HFFc6 (cell line): ENCODE data around the gene ZNF366. TPM values are rescaled to one million over a fixed set of nuclear protein-coding genes. Genes with fewer than 3 reads are reported as not detected.

Experiments
- DNase-seq: peaks from one replicate; pipeline ENCODE4 v3.0.0-alpha.2; 2018
- H3K27ac Mint-ChIP-seq: 2 replicates; pipeline ENCODE4 v1.8.0; 2020; ENCODE audit warnings: mild to moderate bottlenecking, mixed read lengths
- H3K27me3 Mint-ChIP-seq: 2 replicates; pipeline ENCODE4 v1.8.0; 2021; ENCODE audit warnings: mild to moderate bottlenecking, moderate library complexity, mixed read lengths; ENCODE audit not compliant: insufficient read depth
- H3K36me3 Mint-ChIP-seq: 2 replicates; pipeline ENCODE4 v1.8.0; 2021; ENCODE audit warnings: low read depth, mixed read lengths
- H3K4me1 Mint-ChIP-seq: 2 replicates; pipeline ENCODE4 v1.8.0; 2020; ENCODE audit warnings: low read depth, mixed read lengths
- H3K4me3 Mint-ChIP-seq: 2 replicates; pipeline ENCODE4 v1.8.0; 2020; ENCODE audit warnings: mild to moderate bottlenecking, moderate library complexity, mixed read lengths
- H3K9me3 Mint-ChIP-seq: 2 replicates; pipeline ENCODE4 v1.8.0; 2020; ENCODE audit warnings: mild to moderate bottlenecking, mixed read lengths
- CTCF ChIP-seq: fragments of 200-600 bp; sonication (generic); IDR thresholded peaks from 2 replicates; pipeline ENCODE4 v1.5.0; 2021; ENCODE audit warnings: antibody characterized with exemption, mild to moderate bottlenecking
- total RNA-seq, 6 experiments: library from RNA; stranded (reverse); fragmentation: NEBNext Ultra II Directional; extraction: Animal tissue kit (Norgen Biotek cat#: 25700); gene quantifications; 2 replicates in 1 of 6; 3 replicates in 5 of 6; pipeline ENCODE4 v1.2.3, GENCODE V29; 2021

The ZNF366 gene
- total RNA-seq, 6 experiments from 2014 or later = not detected

DNA sequence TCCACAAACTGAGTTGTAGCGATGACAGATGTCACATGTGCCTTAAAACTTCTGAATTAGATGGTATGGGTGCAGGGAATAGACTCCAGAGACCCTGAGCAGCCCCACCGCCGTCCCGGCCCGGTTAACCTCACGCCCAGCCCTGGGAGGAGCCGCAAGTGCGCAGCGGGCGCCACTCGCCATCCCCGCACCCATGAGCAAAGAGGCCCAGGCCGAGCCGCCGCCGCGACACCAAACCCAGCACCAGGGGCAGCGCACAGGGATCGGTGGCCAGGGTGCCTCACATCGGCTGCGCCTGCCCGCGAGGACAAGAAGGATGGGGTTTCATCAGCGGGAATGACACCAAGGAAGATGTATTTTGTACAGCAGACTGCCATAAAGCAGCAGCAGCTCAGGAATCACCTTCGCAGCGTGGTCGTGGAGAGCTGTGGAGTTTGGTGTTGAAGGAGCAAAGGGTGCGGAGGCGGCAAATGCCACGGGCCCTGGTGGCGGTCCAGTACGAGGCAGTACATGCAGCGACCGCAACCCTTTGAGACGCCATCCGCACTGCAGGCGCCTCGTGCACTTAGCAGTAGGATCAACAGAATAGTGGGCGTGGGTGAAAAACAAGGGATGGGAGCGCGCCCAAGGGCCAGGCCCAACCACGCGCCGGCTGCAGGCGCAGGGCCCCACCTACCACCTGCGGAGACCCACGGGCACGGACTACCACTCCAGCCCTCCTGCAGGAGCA, 89.7 kb downstream of the ZNF366 start:
- DNase-seq = no peak
- no peaks in the 10 kb centered on the region for H3K27me3 Mint-ChIP-seq
- no peaks in the 10 kb centered on the region for H3K36me3 Mint-ChIP-seq
- TF ChIP-seq CTCF = no peak
- no peak overlapping the region for H3K27ac Mint-ChIP-seq
- H3K9me3 Mint-ChIP-seq = no peaks in the 10 kb centered on the region
- no peaks in the 10 kb centered on the region for H3K4me1 Mint-ChIP-seq
- no peak overlapping the region for H3K4me3 Mint-ChIP-seq

DNA sequence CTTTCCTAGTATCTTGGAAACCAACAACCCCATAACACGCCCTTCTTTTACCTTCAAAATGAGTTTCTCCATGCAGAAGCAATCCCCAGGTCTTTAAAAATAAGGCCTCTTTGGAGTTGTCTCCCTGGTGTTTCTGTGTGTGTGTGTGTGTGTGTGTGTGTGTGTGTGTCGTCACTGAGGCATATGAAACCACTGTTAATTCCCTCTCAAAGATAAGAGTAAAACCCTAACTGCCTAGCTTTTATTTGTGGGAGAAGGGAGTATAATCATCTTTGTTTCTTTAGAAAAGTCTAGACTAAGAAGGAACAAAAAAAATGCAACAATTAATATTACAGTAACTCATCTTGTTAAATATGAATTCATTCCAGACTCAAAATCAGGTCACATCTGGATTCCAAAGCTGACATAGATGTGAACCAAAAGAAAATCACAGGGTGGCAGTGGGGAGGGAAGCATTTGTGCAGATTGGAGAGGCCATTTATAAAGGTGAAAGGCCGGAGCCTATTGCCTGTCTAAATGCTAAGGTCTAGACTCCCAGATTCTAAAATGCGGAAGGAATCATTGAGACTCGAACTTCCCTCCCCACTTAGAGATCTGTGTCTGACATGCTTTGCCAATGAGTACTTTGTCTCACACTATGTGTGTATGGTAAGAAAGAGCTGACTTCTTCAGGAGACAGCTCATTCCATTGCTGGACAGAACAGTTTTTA, 91.4 kb downstream of the ZNF366 start:
- TF ChIP-seq CTCF = no peak
- H3K4me3 Mint-ChIP-seq = no peak overlapping the region
- no peak for DNase-seq
- H3K36me3 Mint-ChIP-seq = no peaks in the 10 kb centered on the region
- H3K9me3 Mint-ChIP-seq = no peaks in the 10 kb centered on the region
- no peaks in the 10 kb centered on the region for H3K27me3 Mint-ChIP-seq
- no peaks in the 10 kb centered on the region for H3K4me1 Mint-ChIP-seq
- no peak overlapping the region for H3K27ac Mint-ChIP-seq

DNA sequence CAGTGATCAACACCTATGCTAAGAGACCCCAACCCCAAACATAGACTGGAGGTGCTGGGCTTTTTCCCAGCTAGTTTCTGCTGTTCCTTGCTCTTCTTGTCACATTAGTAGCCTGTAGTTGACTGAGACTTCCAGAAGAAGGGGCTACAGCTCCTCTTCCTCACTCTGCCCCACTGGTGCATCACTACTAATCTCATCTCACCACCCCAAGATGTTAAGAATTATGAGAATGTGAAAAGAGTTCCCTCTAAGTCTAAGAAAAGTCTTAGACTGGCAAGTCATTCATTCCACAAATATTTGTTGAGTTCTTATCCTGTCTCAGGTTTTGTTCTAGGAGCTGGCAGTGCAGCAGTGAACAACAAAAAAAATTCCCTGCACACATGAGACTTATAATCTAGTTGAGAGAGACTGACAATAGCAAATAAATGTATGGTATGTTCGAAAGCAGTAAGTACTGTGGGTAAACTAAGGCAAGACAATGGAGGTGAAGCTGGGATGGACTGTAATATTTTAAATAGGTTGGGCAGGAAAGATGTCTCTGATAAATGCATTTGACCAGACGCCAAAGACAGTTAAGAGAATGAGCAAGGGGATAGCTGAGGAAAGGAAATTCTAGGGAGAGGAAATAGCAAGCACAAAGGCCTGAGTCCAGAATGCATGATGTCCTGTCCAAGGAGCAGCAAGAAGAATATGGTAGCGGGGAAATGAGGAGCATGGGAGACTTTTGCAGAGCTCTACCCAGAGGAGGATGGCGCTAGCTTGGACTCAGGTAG, 94.7 kb downstream of the ZNF366 start:
- H3K36me3 Mint-ChIP-seq = no peaks in the 10 kb centered on the region
- peak; percentile 84 for DNase-seq
- H3K27ac Mint-ChIP-seq = no peak overlapping the region
- peaks cover 6% of the 10 kb centered on the region for H3K4me1 Mint-ChIP-seq
- H3K9me3 Mint-ChIP-seq = no peaks in the 10 kb centered on the region
- TF ChIP-seq CTCF = peak; percentile 72
- no peak overlapping the region for H3K4me3 Mint-ChIP-seq
- H3K27me3 Mint-ChIP-seq = no peaks in the 10 kb centered on the region

GRCh38 chr5:72410688-72411295, 96.4 kb downstream of the ZNF366 start:
- no peaks in the 10 kb centered on the region for H3K36me3 Mint-ChIP-seq
- no peak for TF ChIP-seq CTCF
- H3K4me3 Mint-ChIP-seq = no peak overlapping the region
- peak; percentile 49 for DNase-seq
- no peaks in the 10 kb centered on the region; the same call in 1 of the 2 replicates for H3K27me3 Mint-ChIP-seq
- peaks cover 12% of the 10 kb centered on the region for H3K4me1 Mint-ChIP-seq
- H3K27ac Mint-ChIP-seq = peak overlapping the region; percentile 42; the same call in 1 of the 2 replicates
- H3K9me3 Mint-ChIP-seq = no peaks in the 10 kb centered on the region

GRCh38 chr5:72408603-72409002, 98.6 kb downstream of the ZNF366 start:
- TF ChIP-seq CTCF = no peak

More at GRCh38 chr5:72408603-72409002, 98.6 kb downstream of the ZNF366 start:
- H3K36me3 Mint-ChIP-seq = peaks cover 13% of the 10 kb centered on the region
- H3K27ac Mint-ChIP-seq = no peak overlapping the region
- peaks cover 7% of the 10 kb centered on the region for H3K9me3 Mint-ChIP-seq
- DNase-seq = no peak
- H3K4me1 Mint-ChIP-seq = peaks cover 12% of the 10 kb centered on the region
- H3K27me3 Mint-ChIP-seq = no peaks in the 10 kb centered on the region; the same call in 1 of the 2 replicates
- H3K4me3 Mint-ChIP-seq = no peak overlapping the region
